HG03159 (cell line): ENCODE measurements around the gene OLFM1.
"Not testable (repeated sequence)": the region's sequence is repeated elsewhere in the genome, so short reads cannot be mapped to it uniquely, and the experiment has no call there.

Source experiments
- ATAC-seq: cut with Tn5 transposase; IDR thresholded peaks from one replicate; pipeline ENCODE4 v1.9.1; 2021; ENCODE audit warnings: mild to moderate bottlenecking, moderate library complexity; ENCODE audit not compliant: unreplicated experiment

The OLFM1 gene

DNA sequence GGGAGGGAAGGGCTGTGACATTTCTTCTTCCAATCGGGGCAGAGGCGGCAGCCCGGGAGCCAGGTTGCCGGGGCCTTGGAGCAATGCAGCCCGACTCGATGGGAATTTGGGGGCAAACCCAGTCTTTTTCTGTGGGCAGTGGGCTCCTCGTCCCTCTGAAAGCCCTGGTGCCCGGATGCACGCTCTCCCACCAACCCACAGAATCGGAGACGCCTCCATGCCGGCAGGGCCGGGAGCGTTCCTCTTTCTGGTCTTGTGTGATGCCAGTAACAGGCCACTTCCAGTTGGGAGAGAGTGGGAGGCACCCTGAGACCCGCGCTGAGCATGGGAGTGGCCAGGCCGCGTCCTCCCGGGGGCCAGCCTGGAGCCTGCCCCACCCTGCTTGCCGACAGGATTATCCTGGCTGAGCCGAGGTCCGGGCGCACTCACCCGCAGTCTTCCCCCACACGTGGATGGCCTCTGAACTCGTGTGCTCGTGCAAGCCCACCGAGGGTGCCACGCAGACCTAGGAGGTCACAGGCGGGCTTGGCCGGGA, 17.8 kb downstream of the OLFM1 start:
- ATAC-seq: no peak

GRCh38 chr9:135105938-135106491, 18.5 kb downstream of the OLFM1 start:
- no peak for ATAC-seq

DNA sequence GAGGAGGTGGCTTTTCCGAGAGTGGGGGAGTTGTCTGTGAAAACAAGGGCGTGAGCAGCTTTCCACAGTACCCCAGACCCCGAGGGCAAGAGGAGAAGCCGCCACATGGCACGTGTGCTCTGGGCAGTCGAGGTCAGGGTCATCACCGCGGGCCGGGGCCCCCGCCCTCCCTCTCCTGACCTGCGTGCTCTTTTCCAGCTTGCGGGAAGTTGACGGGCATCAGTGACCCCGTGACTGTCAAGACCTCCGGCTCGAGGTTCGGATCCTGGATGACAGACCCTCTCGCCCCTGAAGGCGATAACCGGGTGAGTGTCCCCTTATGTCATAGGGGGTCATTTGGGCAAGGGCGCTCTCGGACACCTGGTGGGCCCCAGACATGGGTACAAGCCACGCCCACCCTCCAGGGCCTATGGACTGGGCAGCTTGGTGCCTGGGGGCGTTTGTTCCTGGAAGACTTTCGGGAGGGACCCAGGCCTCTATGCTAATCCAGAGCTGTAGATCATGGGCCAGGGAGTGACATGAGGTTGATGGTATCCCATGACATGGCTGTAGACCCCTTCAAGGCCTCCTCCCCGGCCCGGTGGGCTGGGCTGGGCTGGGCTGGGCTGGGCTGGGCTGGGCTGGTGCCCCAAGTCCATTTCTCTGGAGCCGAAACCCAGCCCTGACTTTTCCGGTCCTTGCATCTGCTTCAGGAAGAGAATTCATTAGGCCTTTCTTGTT, 19.2 kb downstream of the OLFM1 start:
- no peak for ATAC-seq

GRCh38 chr9:135107581-135108235, 20.2 kb downstream of the OLFM1 start:
- ATAC-seq: no peak

DNA sequence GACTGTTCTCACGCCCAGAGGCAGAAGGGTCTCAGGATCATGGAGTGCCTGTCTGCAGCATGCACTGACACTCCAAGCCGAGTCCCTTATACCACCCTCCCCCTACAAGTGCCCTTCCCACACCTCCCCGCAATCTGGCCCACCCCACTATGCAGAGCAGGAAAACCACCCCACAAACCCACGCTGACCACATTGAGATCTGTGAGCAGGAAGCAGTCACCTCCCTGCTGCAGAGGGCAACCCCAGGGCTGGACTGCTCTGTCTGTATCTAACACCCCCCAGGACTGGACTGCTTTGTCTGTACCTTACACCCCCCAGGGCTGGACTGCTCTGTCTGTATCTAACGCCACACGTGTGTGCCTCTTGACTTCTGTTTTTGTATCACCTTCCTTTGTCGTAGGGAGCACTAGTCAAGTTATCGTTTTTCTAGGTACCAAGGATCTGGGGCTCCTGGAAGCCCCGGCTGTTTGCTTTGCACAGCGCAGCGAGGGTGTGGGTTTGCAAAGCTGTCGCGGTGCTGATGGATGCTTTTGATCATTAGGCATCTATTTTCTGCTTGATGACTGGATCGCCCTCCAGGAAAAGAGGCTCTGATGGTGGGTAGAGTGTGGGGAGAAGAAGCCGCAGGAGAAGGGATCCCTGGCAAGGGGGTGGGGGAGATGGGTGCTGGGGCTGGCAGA, 21.5 kb downstream of the OLFM1 start:
- no peak for ATAC-seq

DNA sequence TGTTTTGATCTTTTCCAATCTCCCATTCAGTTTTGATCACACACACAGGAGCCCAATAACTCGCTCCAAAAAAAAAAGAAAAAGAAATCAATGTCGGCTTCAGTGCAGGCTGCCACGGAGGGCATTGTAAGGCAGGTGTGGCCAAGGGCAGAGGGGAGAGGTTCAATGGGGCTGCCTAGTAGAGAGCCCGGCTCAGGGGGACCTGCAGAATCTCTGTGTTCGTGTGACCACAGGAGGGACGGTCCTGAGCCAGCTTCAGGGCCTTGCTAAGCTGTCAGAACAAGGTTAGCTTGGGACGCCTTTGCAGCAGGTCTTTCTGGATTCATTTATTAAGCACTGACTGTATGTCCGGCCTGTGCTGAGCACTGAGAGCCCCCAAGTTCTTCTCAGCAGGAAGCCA, 22.2 kb downstream of the OLFM1 start:
- ATAC-seq: no peak

GRCh38 chr9:135110416-135110815, 22.9 kb downstream of the OLFM1 start:
- no peak for ATAC-seq

DNA sequence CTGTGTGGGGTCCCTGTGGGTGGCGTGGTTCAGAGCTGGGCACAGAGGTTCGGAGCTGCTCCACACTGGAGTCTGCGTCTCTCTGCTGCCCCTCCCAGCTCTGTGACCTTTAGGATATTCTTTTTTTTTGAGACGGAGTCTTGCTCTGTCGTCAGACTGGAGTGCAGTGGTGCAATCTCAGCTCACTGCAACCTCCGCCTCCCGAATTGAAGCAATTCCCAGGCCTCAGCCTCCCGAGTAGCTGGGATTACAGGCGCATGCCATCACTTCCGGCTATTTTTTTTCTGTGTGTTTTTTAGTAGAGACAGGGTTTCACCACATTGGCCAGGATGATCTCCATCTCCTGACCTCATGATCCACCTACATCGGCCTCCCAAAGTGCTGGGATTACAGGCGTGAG, 24.1 kb downstream of the OLFM1 start:
- not testable (repeated sequence) for ATAC-seq

- ATAC-seq: no peak
These were observed 28.9 kb downstream of the OLFM1 start for GRCh38 chr9:135116371-135116770.

- no peak for ATAC-seq
These were observed 29.4 kb downstream of the OLFM1 start for GRCh38 chr9:135116881-135117280.

DNA sequence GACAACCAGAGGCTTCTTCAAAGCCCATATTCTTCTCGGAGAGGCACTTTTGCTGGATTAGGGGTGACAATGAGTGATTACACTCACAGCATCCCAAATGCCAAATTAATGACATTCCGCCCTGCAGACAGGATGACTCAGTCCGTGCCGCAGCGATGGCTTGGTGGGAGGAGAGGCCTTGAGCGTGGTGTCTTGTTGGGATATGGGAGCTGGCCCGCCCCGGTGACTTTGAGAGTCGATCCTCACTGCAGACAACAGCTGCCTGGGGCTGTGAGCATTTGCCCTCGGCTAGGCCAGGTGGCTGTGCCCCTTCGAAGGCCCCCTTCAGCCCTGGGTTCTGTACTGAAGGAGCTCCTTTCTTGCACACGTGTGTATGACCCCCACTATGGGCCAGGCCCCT, 29.8 kb downstream of the OLFM1 start:
- ATAC-seq: no peak

GRCh38 chr9:135119496-135120064, 32.1 kb downstream of the OLFM1 start:
- ATAC-seq: no peak

- no peak for ATAC-seq
These were observed 32.8 kb downstream of the OLFM1 start for GRCh38 chr9:135120249-135120648.

DNA sequence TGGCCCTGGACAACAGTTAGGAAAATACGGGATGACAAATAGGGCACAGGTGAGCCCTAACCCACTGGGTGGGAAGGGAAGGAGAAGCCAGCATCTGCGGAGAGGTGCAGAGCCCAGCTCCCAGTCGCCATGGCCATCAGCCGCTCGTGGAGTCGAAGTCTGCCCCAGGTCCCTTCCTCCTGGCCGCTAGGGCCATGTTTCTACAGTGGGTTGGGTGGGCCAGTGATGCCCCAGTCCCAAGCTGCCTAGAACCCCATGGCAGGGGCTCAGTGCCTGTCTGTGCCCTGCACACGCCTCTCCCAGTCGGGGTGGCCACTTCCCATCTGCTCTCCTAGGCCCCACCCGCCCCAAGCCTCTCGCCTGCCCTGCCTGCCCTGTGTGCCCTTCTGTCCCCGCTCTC, 34.8 kb downstream of the OLFM1 start:
- no peak for ATAC-seq

GRCh38 chr9:135123126-135123772, 35.8 kb downstream of the OLFM1 start:
- no peak for ATAC-seq

- no peak for ATAC-seq
These were observed 36.3 kb downstream of the OLFM1 start for GRCh38 chr9:135123773-135124134.

- ATAC-seq: no peak
These were observed 39.2 kb downstream of the OLFM1 start for GRCh38 chr9:135126451-135127187.

DNA sequence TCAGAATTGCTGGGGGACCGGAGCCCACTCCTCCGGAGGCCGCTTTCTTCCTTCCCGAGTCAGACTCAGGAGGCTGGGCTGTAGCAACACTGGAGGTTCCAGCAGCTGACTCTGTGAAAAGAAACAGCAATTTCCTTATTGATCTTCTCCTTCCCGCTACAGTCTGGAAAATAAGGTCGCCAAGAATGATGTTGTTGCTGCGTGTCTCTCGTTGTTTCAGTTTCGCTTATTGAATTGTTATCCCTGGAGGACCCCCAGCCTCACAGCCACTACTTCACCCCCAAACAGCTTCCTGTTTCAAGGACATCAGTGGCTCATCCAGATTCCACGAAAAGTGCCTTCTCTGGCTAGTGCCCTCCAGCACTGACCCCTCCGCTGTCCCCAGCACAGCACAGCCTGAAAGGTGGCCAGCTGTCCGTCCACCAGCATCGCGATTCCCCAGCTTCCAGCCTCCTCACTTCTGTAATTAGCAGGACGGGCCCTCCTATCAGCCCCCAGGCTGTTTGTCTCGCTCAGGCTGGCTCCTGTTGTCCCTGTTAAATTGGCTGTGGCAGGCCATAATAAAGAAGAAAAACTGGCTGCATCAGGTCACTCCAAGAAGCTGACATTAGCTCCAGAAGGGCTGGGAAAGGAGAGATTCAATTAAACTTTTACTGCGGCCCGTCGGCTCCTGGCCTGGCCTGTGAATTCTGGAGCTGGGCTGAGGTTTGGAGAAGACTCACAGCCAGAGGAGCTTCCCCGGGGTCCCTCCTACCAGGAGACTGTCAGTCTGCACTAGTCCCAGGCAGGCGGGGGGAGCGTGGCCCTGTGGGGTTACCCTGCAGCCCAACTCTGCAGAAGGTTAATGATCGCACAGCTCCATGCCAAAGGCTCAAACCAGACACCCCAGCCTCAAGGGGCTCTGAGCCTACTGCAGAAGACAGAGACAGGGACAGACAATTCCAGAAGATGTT, 40.5 kb downstream of the OLFM1 start:
- no peak for ATAC-seq

- no peak for ATAC-seq
These were observed 41.7 kb downstream of the OLFM1 start for GRCh38 chr9:135129137-135129695.
